Ecto neural progenitor cell (in vitro differentiated cells): ENCODE measurements around the gene SLC2A4.
A peak's percentile ranks its signal among the peaks of the same experiment; 100 is the strongest.
"Not testable (repeated sequence)": the region's sequence is repeated elsewhere in the genome, so short reads cannot be mapped to it uniquely, and the experiment has no call there.

Experiments
- DNase-seq: peaks from one replicate; pipeline ENCODE4 v3.0.0-alpha.2; 2018; ENCODE audit warnings: low spot score

SLC2A4 gene

GRCh38 chr17:7324438-7324779 lies 42.9 kb downstream of the SLC2A4 start:
- DNase-seq = no peak

GRCh38 chr17:7325031-7325528 lies 43.6 kb downstream of the SLC2A4 start:
- DNase-seq = no peak

- no peak for DNase-seq
These were observed 44.7 kb downstream of the SLC2A4 start for GRCh38 chr17:7326186-7326585.

GRCh38 chr17:7327056-7327455 lies 45.5 kb downstream of the SLC2A4 start:
- no peak for DNase-seq

GRCh38 chr17:7327501-7327900 lies 46.0 kb downstream of the SLC2A4 start:
- no peak for DNase-seq

- DNase-seq = no peak
These were observed 46.5 kb downstream of the SLC2A4 start for GRCh38 chr17:7328009-7328408.

GRCh38 chr17:7328840-7329373 lies 47.4 kb downstream of the SLC2A4 start, which contains the start of gene NEURL4:
NEURL4 (minus strand) TSS chr17:7329335; CDS start chr17:7329312, 23 bp downstream.
- DNase-seq = no peak

- DNase-seq = peak; percentile 100
These were observed 48.0 kb downstream of the SLC2A4 start for GRCh38 chr17:7329374-7329996.

- peak; percentile 95 for DNase-seq
These were observed 48.6 kb downstream of the SLC2A4 start for GRCh38 chr17:7329997-7330637.

GRCh38 chr17:7330638-7331015 lies 49.1 kb downstream of the SLC2A4 start:
- DNase-seq = no peak

- no peak for DNase-seq
These were observed 50.6 kb downstream of the SLC2A4 start for GRCh38 chr17:7332111-7332510.

GRCh38 chr17:7332600-7333069 lies 51.1 kb downstream of the SLC2A4 start:
- DNase-seq = not testable (repeated sequence)

GRCh38 chr17:7334938-7335538 lies 53.5 kb downstream of the SLC2A4 start:
- no peak for DNase-seq

- DNase-seq = not testable (repeated sequence)
These were observed 54.2 kb downstream of the SLC2A4 start for GRCh38 chr17:7335765-7336164.

GRCh38 chr17:7336240-7337175 lies 55.0 kb downstream of the SLC2A4 start, which contains the start of gene ACAP1:
ACAP1 (plus strand) TSS chr17:7336529; CDS start chr17:7336735, 206 bp downstream.
- DNase-seq = no peak

GRCh38 chr17:7337600-7337999 lies 56.1 kb downstream of the SLC2A4 start:
- DNase-seq = not testable (repeated sequence)
